Large intestine (tissue), 3 donors: Measurements from ENCODE around the gene TMEM171. TPM values are rescaled to one million over a fixed set of nuclear protein-coding genes. Genes with fewer than 3 reads are reported as not detected.

Experiments used
- DNase-seq, 2 donors: peaks; one replicate each; pipeline versions ENCODE4 v3.0.0 to v3.0.0-alpha.2; 2013
- H3K27ac ChIP-seq: one replicate; pipeline ENCODE4 v1.5.1; 2013; ENCODE audit warnings: low read length
- H3K27me3 ChIP-seq: 2 replicates; pipeline ENCODE4 v1.6.1; 2013; ENCODE audit warnings: low read length; ENCODE audit not compliant: control insufficient read depth, insufficient read depth
- H3K36me3 ChIP-seq: 2 replicates; pipeline ENCODE4 v1.6.1; 2013; ENCODE audit warnings: low read length; ENCODE audit not compliant: control insufficient read depth, insufficient read depth
- H3K4me1 ChIP-seq: one replicate; pipeline ENCODE4 v1.6.1; 2013; ENCODE audit warnings: low read length; ENCODE audit not compliant: control insufficient read depth, insufficient read depth
- H3K4me3 ChIP-seq: one replicate; pipeline ENCODE4 v1.5.1; 2013; ENCODE audit warnings: low read length
- H3K9me3 ChIP-seq: one replicate; pipeline ENCODE4 v1.6.1; 2013; ENCODE audit warnings: mild to moderate bottlenecking, low read depth, low read length, moderate library complexity; ENCODE audit not compliant: control insufficient read depth
- WGBS: methylation state at CpG from one replicate; pipeline ENCODE4 v1.1.5; 2013; ENCODE audit warnings: low lambda C conversion rate; ENCODE audit not compliant: insufficient coverage; 5-methylcytosine and 5-hydroxymethylcytosine counted together
- polyA plus RNA-seq: library from polyadenylated mRNA; unstranded; fragments of 120-200 nt; gene quantifications from one replicate; pipeline ENCODE4 v1.2.1, GENCODE V29; 2013

TMEM171 gene
- polyA plus RNA-seq, 1 donor, result 13.7 TPM

- Histone ChIP-seq H3K36me3 (peaks cover 7% of the 10 kb centered on the region), H3K4me3 (no peak overlapping the region), H3K4me1 (peaks cover 45% of the 10 kb centered on the region), H3K27me3 (no peaks in the 10 kb centered on the region), H3K9me3 (no peaks in the 10 kb centered on the region), H3K27ac (peak overlapping the region; percentile 68)
- no peak for DNase-seq
- no CpG with 5 or more reads among the region's 2 CpGs for WGBS
Measured at GRCh38 chr5:73132759-73133158, 12.4 kb downstream of the TMEM171 start.

GRCh38 chr5:73135021-73135420 lies 14.6 kb downstream of the TMEM171 start:
- Histone ChIP-seq H3K27me3 (no peaks in the 10 kb centered on the region), H3K4me1 (peaks cover 56% of the 10 kb centered on the region), H3K36me3 (no peaks in the 10 kb centered on the region), H3K9me3 (no peaks in the 10 kb centered on the region), H3K27ac (no peak overlapping the region), H3K4me3 (no peak overlapping the region)
- no CpG with 5 or more reads among the region's 3 CpGs for WGBS
- no peak for DNase-seq

- no peaks in the 10 kb centered on the region for H3K36me3 ChIP-seq
- no peak for DNase-seq
- WGBS, result 20% methylated on average over 1 of the region's 6 CpGs
- no peaks in the 10 kb centered on the region for H3K9me3 ChIP-seq
- no peak overlapping the region for H3K27ac ChIP-seq
- H3K4me3 ChIP-seq, result no peak overlapping the region
- H3K4me1 ChIP-seq, result peaks cover 53% of the 10 kb centered on the region
- H3K27me3 ChIP-seq, result no peaks in the 10 kb centered on the region
Measured at GRCh38 chr5:73135429-73136054, 15.2 kb downstream of the TMEM171 start.

- no peaks in the 10 kb centered on the region for H3K9me3 ChIP-seq
- no peaks in the 10 kb centered on the region for H3K27me3 ChIP-seq
- peaks cover 52% of the 10 kb centered on the region for H3K4me1 ChIP-seq
- DNase-seq, result no peak
- WGBS, result no CpG with 5 or more reads among the region's 15 CpGs
- no peaks in the 10 kb centered on the region for H3K36me3 ChIP-seq
- no peak overlapping the region for H3K4me3 ChIP-seq
- no peak overlapping the region for H3K27ac ChIP-seq
Measured at GRCh38 chr5:73136055-73136562, 15.7 kb downstream of the TMEM171 start.

- no CpG with 5 or more reads among the region's 10 CpGs for WGBS
- Histone ChIP-seq H3K9me3 (no peaks in the 10 kb centered on the region), H3K27ac (peak overlapping the region; percentile 55), H3K27me3 (no peaks in the 10 kb centered on the region), H3K4me3 (no peak overlapping the region), H3K36me3 (no peaks in the 10 kb centered on the region), H3K4me1 (peaks cover 38% of the 10 kb centered on the region)
- peak; percentile 58 to 79 for DNase-seq
Measured at GRCh38 chr5:73137563-73138530, 17.5 kb downstream of the TMEM171 start.

- WGBS, result no CpG with 5 or more reads among the region's 3 CpGs
- peak; percentile 77 to 87 for DNase-seq
- H3K4me1 ChIP-seq, result peaks cover 33% of the 10 kb centered on the region
- H3K36me3 ChIP-seq, result no peaks in the 10 kb centered on the region
- H3K27ac ChIP-seq, result no peak overlapping the region
- H3K4me3 ChIP-seq, result no peak overlapping the region
- no peaks in the 10 kb centered on the region for H3K9me3 ChIP-seq
- no peaks in the 10 kb centered on the region for H3K27me3 ChIP-seq
Measured at GRCh38 chr5:73139485-73139884, 19.1 kb downstream of the TMEM171 start.

- WGBS, result no CpG with 5 or more reads among the region's 1 CpG
- H3K36me3 ChIP-seq, result no peaks in the 10 kb centered on the region
- no peak overlapping the region for H3K4me3 ChIP-seq
- peaks cover 27% of the 10 kb centered on the region for H3K4me1 ChIP-seq
- no peak for DNase-seq
- no peak overlapping the region for H3K27ac ChIP-seq
- H3K9me3 ChIP-seq, result no peaks in the 10 kb centered on the region
- H3K27me3 ChIP-seq, result no peaks in the 10 kb centered on the region
Measured at GRCh38 chr5:73140801-73141200, 20.4 kb downstream of the TMEM171 start.

GRCh38 chr5:73142035-73142434 lies 21.7 kb downstream of the TMEM171 start:
- WGBS, result no CpG with 5 or more reads among the region's 8 CpGs
- no peak for DNase-seq

GRCh38 chr5:73143716-73144115 lies 23.3 kb downstream of the TMEM171 start:
- Histone ChIP-seq H3K9me3 (no peaks in the 10 kb centered on the region), H3K27ac (no peak overlapping the region), H3K27me3 (no peaks in the 10 kb centered on the region), H3K4me3 (no peak overlapping the region), H3K36me3 (no peaks in the 10 kb centered on the region), H3K4me1 (peaks cover 5% of the 10 kb centered on the region)
- no peak for DNase-seq
- WGBS, result no CpG with 5 or more reads among the region's 6 CpGs

More at GRCh38 chr5:73142035-73142434, 21.7 kb downstream of the TMEM171 start:
- Histone ChIP-seq H3K9me3 (no peaks in the 10 kb centered on the region), H3K36me3 (no peaks in the 10 kb centered on the region), H3K27ac (no peak overlapping the region), H3K4me1 (peaks cover 18% of the 10 kb centered on the region), H3K4me3 (no peak overlapping the region), H3K27me3 (no peaks in the 10 kb centered on the region)

- Histone ChIP-seq H3K27ac (no peak overlapping the region), H3K9me3 (no peaks in the 10 kb centered on the region), H3K36me3 (no peaks in the 10 kb centered on the region), H3K27me3 (no peaks in the 10 kb centered on the region), H3K4me3 (no peak overlapping the region), H3K4me1 (peaks cover 11% of the 10 kb centered on the region)
- no CpG with 5 or more reads among the region's 3 CpGs for WGBS
- DNase-seq, result no peak
Measured at GRCh38 chr5:73149540-73149939, 29.2 kb downstream of the TMEM171 start.
